HG02798 (cell line): ENCODE results near the gene HMGCS2.
A peak's percentile ranks its signal among the peaks of the same experiment; 100 is the strongest.

Experiments used
- ATAC-seq: cut with Tn5 transposase; IDR thresholded peaks from one replicate; pipeline ENCODE4 v1.9.1; 2021; ENCODE audit warnings: mild to moderate bottlenecking; ENCODE audit not compliant: unreplicated experiment, poor library complexity

HMGCS2 gene

GRCh38 chr1:119764220-119764619, 4.5 kb downstream of the HMGCS2 start:
- ATAC-seq: no peak

GRCh38 chr1:119762953-119763352, 5.8 kb downstream of the HMGCS2 start:
- no peak for ATAC-seq

- ATAC-seq: no peak
Observed at GRCh38 chr1:119762409-119762808, 6.3 kb downstream of the HMGCS2 start.

- no peak for ATAC-seq
Observed at GRCh38 chr1:119758584-119758983, 10.1 kb downstream of the HMGCS2 start.

- no peak for ATAC-seq
Observed at GRCh38 chr1:119752592-119752991, 16.1 kb downstream of the HMGCS2 start.

- no peak for ATAC-seq
Observed at GRCh38 chr1:119748040-119748439, 20.7 kb downstream of the HMGCS2 start.

- no peak for ATAC-seq
Observed at GRCh38 chr1:119747451-119747850, 21.3 kb downstream of the HMGCS2 start.

GRCh38 chr1:119745034-119745433, 23.7 kb downstream of the HMGCS2 start:
- ATAC-seq: no peak

GRCh38 chr1:119744598-119744942, 24.1 kb downstream of the HMGCS2 start:
- no peak for ATAC-seq

GRCh38 chr1:119743776-119744597, 24.7 kb downstream of the HMGCS2 start:
- peak; percentile 77 for ATAC-seq

- no peak for ATAC-seq
Observed at GRCh38 chr1:119743308-119743707, 25.4 kb downstream of the HMGCS2 start.

- no peak for ATAC-seq
Observed at GRCh38 chr1:119742677-119743076, 26.0 kb downstream of the HMGCS2 start.

- no peak for ATAC-seq
Observed at GRCh38 chr1:119742202-119742601, 26.5 kb downstream of the HMGCS2 start.

GRCh38 chr1:119740896-119741780, 27.6 kb downstream of the HMGCS2 start:
- no peak for ATAC-seq

GRCh38 chr1:119740261-119740660, 28.4 kb downstream of the HMGCS2 start:
- no peak for ATAC-seq

- no peak for ATAC-seq
Observed at GRCh38 chr1:119739150-119739549, 29.6 kb downstream of the HMGCS2 start.

GRCh38 chr1:119738100-119738720, 30.5 kb downstream of the HMGCS2 start:
- no peak for ATAC-seq

- no peak for ATAC-seq
Observed at GRCh38 chr1:119737040-119737682, 31.5 kb downstream of the HMGCS2 start.

GRCh38 chr1:119736649-119737039, 32.1 kb downstream of the HMGCS2 start:
- ATAC-seq: no peak

GRCh38 chr1:119735217-119735616, 33.5 kb downstream of the HMGCS2 start:
- no peak for ATAC-seq

- ATAC-seq: no peak
Observed at GRCh38 chr1:119733754-119734153, 35.0 kb downstream of the HMGCS2 start.
